Fibroblast of lung (primary cell): ENCODE measurements around the gene KRTAP13-2.

Source experiments
- EZH2 ChIP-seq: IDR thresholded peaks from 2 replicates; pipeline ENCODE4 v1.5.1; 2012; ENCODE audit warnings: low read length, control low read depth, mild to moderate bottlenecking; ENCODE audit errors: missing control alignments
- TF ChIP-seq, protein P1 (sequence below), 2 donors: IDR thresholded peaks in 1 of 2; conservative IDR thresholded peaks in 1 of 2; 1 replicate in 1 of 2; 2 replicates in 1 of 2; pipeline ENCODE4 v1.5.1; 2011 to 2012; ENCODE audit warnings: low read length in 2 of 2, control low read depth in 1 of 2, inconsistent platforms in 1 of 2, low read depth in 1 of 2, mild to moderate bottlenecking in 1 of 2

DNA sequence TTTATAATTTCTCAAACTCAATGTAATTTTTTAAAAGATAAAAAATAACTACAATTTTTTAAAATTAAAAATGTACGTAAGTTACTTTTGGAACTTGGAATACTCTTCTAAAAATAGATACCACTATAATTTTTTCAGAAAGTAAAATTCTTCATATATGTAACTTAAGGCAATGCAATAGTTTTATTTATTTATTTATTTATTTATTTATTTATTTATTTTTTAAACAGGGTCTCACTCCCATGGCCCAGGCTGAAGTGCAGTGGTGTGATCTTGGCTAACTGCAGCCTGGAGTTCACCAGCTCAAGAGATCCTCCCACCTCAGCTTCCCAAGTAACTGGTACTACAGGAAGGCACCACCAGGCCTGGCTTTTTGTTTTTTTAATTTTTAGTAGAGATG lies 20.5 kb downstream of the KRTAP13-2 start:
- TF ChIP-seq, protein P1, sequence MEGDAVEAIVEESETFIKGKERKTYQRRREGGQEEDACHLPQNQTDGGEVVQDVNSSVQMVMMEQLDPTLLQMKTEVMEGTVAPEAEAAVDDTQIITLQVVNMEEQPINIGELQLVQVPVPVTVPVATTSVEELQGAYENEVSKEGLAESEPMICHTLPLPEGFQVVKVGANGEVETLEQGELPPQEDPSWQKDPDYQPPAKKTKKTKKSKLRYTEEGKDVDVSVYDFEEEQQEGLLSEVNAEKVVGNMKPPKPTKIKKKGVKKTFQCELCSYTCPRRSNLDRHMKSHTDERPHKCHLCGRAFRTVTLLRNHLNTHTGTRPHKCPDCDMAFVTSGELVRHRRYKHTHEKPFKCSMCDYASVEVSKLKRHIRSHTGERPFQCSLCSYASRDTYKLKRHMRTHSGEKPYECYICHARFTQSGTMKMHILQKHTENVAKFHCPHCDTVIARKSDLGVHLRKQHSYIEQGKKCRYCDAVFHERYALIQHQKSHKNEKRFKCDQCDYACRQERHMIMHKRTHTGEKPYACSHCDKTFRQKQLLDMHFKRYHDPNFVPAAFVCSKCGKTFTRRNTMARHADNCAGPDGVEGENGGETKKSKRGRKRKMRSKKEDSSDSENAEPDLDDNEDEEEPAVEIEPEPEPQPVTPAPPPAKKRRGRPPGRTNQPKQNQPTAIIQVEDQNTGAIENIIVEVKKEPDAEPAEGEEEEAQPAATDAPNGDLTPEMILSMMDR (conservative IDR thresholded peaks at IDR 0.05 in 1 of 2, IDR thresholded peaks at IDR 0.05 in 1 of 2; ENCODE audit: low read depth in 1 of 2, low read length in 2 of 2) = no peak
- TF ChIP-seq EZH2 = no peak
